Liver (tissue), 3 donors: ENCODE results near the gene PHACTR4.
A peak's percentile ranks its signal among the peaks of the same experiment; 100 is the strongest.

ENCODE experiments used
- ATF3 ChIP-seq: IDR thresholded peaks from 2 replicates; pipeline ENCODE4 v1.6.1; 2016; ENCODE audit warnings: antibody characterized with exemption
- EGR1 ChIP-seq, 2 donors: IDR thresholded peaks; 2 replicates each; pipeline ENCODE4 v1.6.1; 2016 to 2018; ENCODE audit warnings: antibody characterized with exemption in 2 of 2, low read depth in 2 of 2
- FOXA1 ChIP-seq: IDR thresholded peaks from 2 replicates; pipeline ENCODE4 v1.6.1; 2016; ENCODE audit warnings: antibody characterized with exemption
- GABPA ChIP-seq, 2 donors: IDR thresholded peaks in 1 of 2; conservative IDR thresholded peaks in 1 of 2; 2 replicates each; pipeline ENCODE4 v1.6.1; 2016; ENCODE audit warnings: antibody characterized with exemption in 2 of 2, mild to moderate bottlenecking in 1 of 2, moderate library complexity in 1 of 2
- JUND ChIP-seq, 2 donors: IDR thresholded peaks; 2 replicates each; pipeline ENCODE4 v1.6.1; 2016; ENCODE audit warnings: antibody characterized with exemption in 2 of 2
- RAD21 ChIP-seq, 2 donors: IDR thresholded peaks; 2 replicates each; pipeline ENCODE4 v1.6.1; 2016; ENCODE audit warnings: antibody characterized with exemption in 2 of 2, mild to moderate bottlenecking in 2 of 2
- REST ChIP-seq: IDR thresholded peaks from 2 replicates; pipeline ENCODE4 v1.6.1; 2016; ENCODE audit warnings: antibody characterized with exemption, mild to moderate bottlenecking
- SP1 ChIP-seq: IDR thresholded peaks from 2 replicates; pipeline ENCODE4 v1.6.1; 2018; ENCODE audit warnings: antibody characterized with exemption, mild to moderate bottlenecking
- TAF1 ChIP-seq: conservative IDR thresholded peaks from 2 replicates; pipeline ENCODE4 v1.6.1; 2016; ENCODE audit warnings: antibody characterized with exemption, mild to moderate bottlenecking
- YY1 ChIP-seq: IDR thresholded peaks from 2 replicates; pipeline ENCODE4 v1.6.1; 2016; ENCODE audit warnings: antibody characterized with exemption, mild to moderate bottlenecking
- TF ChIP-seq, protein P1 (sequence below): fragments of 150-350 bp; IDR thresholded peaks from 2 replicates; pipeline ENCODE4 v1.5.1; 2017; ENCODE audit warnings: improper control_type of control experiment, low read depth, low read length; ENCODE audit not compliant: missing input control
- TF ChIP-seq, protein P2 (sequence below): IDR thresholded peaks from 2 replicates; pipeline ENCODE4 v1.6.1; 2016; ENCODE audit warnings: antibody characterized with exemption
- donor health status: healthy.
- donor health status: healthy.

- TF ChIP-seq, protein P1, sequence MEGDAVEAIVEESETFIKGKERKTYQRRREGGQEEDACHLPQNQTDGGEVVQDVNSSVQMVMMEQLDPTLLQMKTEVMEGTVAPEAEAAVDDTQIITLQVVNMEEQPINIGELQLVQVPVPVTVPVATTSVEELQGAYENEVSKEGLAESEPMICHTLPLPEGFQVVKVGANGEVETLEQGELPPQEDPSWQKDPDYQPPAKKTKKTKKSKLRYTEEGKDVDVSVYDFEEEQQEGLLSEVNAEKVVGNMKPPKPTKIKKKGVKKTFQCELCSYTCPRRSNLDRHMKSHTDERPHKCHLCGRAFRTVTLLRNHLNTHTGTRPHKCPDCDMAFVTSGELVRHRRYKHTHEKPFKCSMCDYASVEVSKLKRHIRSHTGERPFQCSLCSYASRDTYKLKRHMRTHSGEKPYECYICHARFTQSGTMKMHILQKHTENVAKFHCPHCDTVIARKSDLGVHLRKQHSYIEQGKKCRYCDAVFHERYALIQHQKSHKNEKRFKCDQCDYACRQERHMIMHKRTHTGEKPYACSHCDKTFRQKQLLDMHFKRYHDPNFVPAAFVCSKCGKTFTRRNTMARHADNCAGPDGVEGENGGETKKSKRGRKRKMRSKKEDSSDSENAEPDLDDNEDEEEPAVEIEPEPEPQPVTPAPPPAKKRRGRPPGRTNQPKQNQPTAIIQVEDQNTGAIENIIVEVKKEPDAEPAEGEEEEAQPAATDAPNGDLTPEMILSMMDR, result no peak
- peak in 1 of 2 donors; percentile 20 for TF ChIP-seq JUND (IDR thresholded peaks at IDR 0.05)
- TF ChIP-seq FOXA1, result no peak
- TF ChIP-seq EGR1 (IDR thresholded peaks at IDR 0.05; ENCODE audit: low read depth in 2 of 2), result no peak
- TF ChIP-seq TAF1, result no peak
- TF ChIP-seq YY1, result no peak
- TF ChIP-seq, protein P2, sequence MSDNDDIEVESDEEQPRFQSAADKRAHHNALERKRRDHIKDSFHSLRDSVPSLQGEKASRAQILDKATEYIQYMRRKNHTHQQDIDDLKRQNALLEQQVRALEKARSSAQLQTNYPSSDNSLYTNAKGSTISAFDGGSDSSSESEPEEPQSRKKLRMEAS, result no peak
- TF ChIP-seq GABPA (IDR thresholded peaks at IDR 0.05 in 1 of 2, conservative IDR thresholded peaks at IDR 0.05 in 1 of 2), result no peak
- no peak for TF ChIP-seq REST
- no peak for TF ChIP-seq RAD21 (IDR thresholded peaks at IDR 0.05)
- TF ChIP-seq SP1, result no peak
- no peak for TF ChIP-seq ATF3
Measured at GRCh38 chr1:28417441-28417922, 47.9 kb downstream of the PHACTR4 start.
